Neural cell (in vitro differentiated cells): Measurements from ENCODE around the gene TGFBR3L.

Source experiments
- RAD21 ChIP-seq: fragments of 450-650 bp; conservative IDR thresholded peaks from 2 replicates; pipeline ENCODE4 v1.6.1; 2014; ENCODE audit warnings: antibody characterized with exemption, mild to moderate bottlenecking, moderate library complexity
- TF ChIP-seq, protein P1 (sequence below): fragments of 450-650 bp; IDR thresholded peaks from 2 replicates; pipeline ENCODE4 v1.5.1; 2014; ENCODE audit warnings: antibody characterized with exemption, mild to moderate bottlenecking, moderate library complexity; ENCODE audit not compliant: poor library complexity, severe bottlenecking

DNA sequence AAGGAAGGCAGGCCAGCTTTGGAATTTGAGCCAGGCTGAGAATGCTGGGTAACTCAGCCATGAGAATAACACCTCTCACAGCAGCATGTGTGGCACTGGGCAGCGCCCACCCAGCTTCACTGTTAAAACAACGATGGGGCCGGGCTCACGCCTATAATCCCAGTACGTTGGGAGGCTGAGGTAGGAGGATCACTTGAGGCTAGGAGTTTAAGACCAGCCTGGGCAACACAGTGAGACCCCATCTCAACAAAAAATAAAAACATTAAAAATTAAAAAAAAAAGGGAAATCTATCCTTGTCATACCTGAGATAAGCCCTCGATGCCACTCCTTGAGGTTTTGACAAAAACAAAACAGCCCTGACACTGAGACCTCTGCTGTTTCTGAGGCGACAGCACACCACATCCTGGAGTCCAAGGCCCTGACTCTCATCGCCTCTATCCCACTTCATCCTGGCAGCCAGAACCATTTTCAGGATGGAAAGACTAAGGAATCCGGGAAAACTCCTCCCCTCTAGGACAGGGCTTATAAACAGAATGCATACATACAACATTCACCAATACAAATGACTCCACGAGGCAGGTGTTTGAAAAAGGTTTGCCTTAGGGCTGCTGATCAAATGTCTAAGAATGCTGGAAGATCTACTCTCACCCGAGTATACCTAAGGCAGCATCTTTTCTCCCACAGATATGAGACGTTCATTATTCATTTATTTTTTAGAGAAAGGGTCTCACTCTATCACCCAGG, 51.5 kb downstream of the TGFBR3L start:
- TF ChIP-seq, protein P1, sequence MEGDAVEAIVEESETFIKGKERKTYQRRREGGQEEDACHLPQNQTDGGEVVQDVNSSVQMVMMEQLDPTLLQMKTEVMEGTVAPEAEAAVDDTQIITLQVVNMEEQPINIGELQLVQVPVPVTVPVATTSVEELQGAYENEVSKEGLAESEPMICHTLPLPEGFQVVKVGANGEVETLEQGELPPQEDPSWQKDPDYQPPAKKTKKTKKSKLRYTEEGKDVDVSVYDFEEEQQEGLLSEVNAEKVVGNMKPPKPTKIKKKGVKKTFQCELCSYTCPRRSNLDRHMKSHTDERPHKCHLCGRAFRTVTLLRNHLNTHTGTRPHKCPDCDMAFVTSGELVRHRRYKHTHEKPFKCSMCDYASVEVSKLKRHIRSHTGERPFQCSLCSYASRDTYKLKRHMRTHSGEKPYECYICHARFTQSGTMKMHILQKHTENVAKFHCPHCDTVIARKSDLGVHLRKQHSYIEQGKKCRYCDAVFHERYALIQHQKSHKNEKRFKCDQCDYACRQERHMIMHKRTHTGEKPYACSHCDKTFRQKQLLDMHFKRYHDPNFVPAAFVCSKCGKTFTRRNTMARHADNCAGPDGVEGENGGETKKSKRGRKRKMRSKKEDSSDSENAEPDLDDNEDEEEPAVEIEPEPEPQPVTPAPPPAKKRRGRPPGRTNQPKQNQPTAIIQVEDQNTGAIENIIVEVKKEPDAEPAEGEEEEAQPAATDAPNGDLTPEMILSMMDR: no peak
- no peak for TF ChIP-seq RAD21
